Daoy (cell line): ENCODE results near the gene ANKS1B. TPM values are rescaled to one million over a fixed set of nuclear protein-coding genes. Genes with fewer than 3 reads are reported as not detected.

Source experiments
- DNase-seq: peaks from one replicate; pipeline ENCODE4 v3.0.0-alpha.2; 2015; ENCODE audit warnings: low read depth
- total RNA-seq: library from RNA; depleted of rRNA; stranded (reverse); fragments of >200 nt; shearing (Covaris generic); gene quantifications from 2 replicates; pipeline ENCODE4 v1.2.3, GENCODE V29; 2014

Gene ANKS1B
- total RNA-seq, 1 experiment from 2014 or later, result 36.8 TPM

GRCh38 chr12:98769068-98769467 lies 1215.7 kb downstream of the ANKS1B start:
- no peak for DNase-seq

DNA sequence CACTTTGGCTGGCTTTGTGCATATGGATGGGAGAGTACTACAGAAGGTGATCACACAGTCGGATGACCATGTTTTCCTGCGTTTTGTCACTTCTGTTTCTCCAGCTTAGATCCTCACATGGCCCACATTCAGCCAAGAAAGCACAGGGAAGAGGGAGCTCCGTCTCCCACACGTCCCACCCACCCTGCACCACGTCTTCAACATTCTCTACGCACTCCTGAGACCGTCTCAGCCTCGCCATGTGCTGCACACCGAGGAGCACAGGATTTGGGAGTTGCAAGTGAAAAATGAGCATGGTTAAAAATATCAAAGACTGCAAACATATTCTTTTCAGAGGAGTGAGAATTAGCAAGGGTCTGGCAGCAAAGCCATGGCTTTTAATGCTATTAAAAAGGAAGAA lies 1217.5 kb downstream of the ANKS1B start:
- DNase-seq, result no peak

- no peak for DNase-seq
Observed at GRCh38 chr12:98763656-98764055, 1221.1 kb downstream of the ANKS1B start.

DNA sequence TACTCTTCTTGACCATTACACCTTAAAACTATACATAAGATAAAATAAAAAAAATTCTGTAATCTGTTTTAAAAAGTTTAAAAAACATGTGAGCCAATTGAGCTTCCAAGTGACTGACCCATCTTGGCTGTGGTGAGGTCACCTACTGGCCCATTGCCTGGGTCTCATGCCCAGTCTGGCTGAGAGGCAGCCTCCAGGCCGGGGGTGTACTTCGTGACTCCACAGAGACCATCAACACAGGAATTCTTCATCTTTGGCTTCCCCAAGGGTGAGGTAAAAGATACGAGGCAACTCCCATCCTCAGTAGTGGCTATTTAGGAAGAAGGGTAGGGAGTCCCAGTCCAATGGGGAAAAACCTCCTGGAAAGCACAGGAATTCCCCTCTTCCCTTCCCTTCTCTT lies 1226.4 kb downstream of the ANKS1B start:
- peak; percentile 64 for DNase-seq

- no peak for DNase-seq
Observed at GRCh38 chr12:98757455-98757854, 1227.3 kb downstream of the ANKS1B start.

GRCh38 chr12:98755855-98756254 lies 1228.9 kb downstream of the ANKS1B start:
- DNase-seq, result peak; percentile 81

- peak; percentile 92 for DNase-seq
Observed at GRCh38 chr12:98754095-98754494, 1230.6 kb downstream of the ANKS1B start.

- peak; percentile 94 for DNase-seq
Observed at GRCh38 chr12:98752726-98753125, 1232.0 kb downstream of the ANKS1B start.

DNA sequence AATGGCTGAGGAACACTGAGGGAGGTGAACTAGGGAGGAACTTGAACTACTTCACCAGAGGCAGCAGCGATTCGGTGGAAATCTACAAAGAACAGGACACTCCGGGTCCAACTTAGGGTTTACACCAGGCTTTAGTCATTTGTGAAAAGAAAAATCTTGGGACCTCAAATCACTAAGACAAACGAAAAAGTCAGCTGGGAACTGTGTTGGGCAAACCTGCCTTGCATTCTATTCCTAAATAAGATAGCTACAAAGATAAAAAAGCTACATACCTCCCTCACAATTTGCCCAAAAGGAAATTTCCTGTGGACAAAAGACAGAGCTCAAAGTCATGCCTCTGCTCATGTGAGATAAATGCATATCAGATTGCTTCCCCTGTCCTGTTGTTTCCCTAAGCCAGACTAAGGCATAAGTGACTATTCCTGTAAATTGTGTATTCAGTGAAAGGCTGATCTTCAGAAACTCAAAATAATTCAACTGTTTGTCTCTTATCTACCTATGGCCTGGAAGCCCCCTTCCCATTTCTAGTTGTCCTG lies 1233.1 kb downstream of the ANKS1B start:
- peak; percentile 30 for DNase-seq

DNA sequence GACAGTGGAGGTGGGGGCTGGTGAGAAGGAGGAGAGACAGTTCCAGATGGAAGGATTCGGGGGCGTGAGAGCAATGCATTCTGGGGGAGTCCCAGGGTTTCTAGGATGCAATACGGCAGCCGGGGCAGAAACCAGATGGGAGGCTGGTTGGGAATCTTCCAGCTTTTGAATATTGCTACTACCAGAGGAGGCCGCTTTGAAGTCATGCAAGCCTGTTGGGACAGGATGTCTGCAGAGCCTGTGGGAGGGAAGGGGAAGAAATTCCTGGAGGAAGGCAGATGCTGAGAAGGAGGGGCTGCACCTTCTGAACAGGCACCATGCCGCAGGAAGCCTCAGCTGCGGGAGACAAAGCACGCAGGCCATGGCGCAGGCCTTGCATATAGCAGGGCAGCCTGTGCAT lies 1234.2 kb downstream of the ANKS1B start:
- DNase-seq, result no peak

DNA sequence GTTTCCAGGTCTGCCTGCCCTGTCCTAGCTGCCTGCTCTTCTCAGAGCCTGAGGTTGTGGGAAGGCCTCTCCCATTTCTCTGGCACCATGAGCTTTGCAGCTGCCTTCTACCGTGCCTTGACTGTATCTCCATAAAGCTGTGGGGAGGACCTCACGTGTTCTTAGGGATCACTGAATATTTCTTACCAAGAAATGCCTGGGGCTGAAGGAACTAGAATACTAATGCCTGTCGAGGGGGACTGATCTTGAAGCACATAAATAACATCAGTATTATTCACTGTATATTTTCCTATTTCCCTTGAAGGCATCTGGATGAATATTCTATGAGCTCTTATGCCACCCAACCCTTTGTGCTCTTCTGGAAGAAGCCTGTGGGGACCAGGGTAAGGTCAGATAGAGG lies 1236.3 kb downstream of the ANKS1B start:
- no peak for DNase-seq

DNA sequence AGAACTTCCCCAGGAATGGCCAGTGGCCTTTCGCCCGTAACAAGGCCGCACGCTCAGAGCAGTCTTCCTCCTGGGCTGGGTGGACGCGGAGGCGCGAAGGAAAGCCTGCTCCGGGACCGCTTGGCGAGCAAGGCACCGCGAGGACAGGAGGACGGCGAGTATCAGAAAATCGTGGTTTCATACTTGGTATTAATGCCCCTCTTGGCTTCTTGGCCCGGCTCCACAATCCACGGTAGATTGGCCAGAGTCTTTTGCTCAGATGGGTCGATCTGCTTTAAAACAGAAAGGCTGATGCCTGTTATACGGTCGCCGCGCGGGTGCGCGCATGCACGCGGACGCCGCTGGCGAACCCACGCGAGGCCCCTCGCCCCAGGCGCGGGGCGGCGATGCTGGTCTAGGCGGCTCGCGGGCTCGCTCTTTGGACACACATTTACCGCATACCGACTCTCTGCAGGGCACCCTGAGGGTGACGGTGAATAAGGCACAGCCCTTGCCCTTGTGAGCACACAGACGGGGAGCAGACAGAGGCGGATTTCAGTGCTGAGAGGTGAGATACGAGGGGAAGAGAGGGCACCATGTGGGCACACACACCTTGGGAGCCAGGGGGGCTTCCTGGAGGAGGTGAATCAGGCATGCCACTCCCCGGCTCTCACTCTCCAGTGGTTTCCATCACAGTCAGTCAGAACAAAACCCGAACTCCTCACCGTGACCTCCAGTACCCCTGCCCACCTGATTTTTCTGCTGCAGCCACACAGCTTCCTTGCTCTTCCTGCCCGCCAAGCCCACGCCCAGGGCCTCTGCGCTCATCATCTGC lies 1239.0 kb downstream of the ANKS1B start:
- DNase-seq, result no peak

- no peak for DNase-seq
Observed at GRCh38 chr12:98744680-98745079, 1240.1 kb downstream of the ANKS1B start.

GRCh38 chr12:98743362-98743953 lies 1241.3 kb downstream of the ANKS1B start:
- peak; percentile 55 for DNase-seq

GRCh38 chr12:98741556-98742265 lies 1243.0 kb downstream of the ANKS1B start:
- no peak for DNase-seq

- DNase-seq, result no peak
Observed at GRCh38 chr12:98741196-98741555, 1243.6 kb downstream of the ANKS1B start.

GRCh38 chr12:98740751-98741150 lies 1244.0 kb downstream of the ANKS1B start:
- no peak for DNase-seq

DNA sequence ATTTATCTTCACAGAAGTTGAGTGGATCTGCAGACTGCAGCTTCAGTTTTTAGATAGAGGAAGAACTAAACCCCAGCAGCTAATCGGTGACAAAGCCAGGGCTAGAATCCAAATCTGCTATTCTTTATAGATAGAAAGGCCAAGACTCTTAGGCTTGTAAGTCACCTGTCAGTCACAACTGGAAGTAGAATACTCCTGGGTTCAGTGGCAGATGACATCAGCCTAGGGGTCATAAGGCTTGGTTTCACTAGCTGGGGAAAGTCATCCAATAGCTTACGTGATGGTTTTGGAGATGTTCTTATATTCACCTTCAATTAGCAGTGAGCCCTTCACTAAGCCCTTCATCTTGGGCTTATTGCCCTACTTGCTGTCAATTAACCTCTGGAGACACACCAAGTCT lies 1246.2 kb downstream of the ANKS1B start:
- no peak for DNase-seq

DNA sequence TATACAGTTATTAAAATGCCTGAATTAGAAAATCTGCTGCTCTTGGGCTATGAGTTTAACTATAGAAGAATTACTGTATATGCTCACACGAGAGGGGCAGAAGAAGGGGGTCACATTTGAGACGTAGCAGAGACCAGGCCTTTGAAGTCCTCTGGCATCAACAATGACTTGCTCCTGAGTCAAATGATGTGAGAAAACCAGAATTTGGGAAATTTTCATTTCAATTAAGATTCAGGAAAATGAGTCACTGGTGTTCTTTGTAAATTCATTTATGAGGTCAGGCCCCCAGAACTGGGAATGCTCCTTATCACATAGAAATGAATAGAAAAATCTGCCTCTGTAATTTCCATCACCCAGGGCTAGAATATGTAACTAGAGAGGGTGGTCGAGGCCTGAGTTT lies 1246.7 kb downstream of the ANKS1B start:
- no peak for DNase-seq

- DNase-seq, result no peak
Observed at GRCh38 chr12:98737322-98737712, 1247.4 kb downstream of the ANKS1B start.

DNA sequence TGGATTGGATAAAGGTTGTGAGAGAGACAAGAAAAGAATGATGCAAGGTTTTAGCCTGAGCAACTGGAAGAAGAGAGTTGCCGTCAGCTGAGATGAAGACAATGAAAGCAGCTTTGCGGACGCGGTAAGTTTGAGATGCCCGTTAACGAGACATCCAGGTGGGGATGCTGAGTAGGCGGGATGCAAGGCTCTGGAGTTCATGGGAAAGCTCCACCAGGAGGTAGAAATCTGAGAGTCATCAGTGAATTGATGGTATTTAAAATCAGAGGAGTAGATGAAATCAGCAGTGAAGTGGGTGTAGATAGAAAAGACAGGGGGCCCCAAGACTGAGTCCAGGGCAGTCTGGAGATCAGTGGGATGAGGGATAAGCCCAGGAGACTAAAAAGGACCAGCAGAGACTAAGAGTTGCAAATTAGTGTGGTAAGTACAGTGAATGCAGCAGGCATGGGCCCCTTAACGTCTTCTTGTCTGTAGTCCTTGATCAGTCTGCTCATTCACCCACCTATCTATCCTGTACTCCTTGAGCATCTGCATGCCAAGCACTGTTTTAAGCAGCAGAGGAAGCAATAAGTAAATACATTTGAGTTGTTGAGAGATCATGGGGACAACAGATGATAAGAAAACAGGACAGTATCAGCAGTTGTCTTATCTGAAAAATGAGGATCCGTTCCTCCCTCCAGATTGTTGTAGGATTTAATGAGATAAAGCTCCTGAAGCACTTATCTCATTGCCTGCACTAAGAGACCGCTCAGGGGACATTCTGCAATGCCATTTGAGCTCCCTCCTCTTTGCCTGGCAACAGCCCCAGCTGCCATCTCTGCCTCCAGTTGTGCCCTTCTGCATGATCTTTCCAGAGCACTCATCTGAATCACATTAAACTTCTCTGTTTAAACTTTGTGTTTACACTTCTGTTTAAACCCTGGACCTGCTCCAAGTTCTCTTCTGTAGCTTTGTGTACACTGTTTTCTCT lies 1248.1 kb downstream of the ANKS1B start:
- no peak for DNase-seq
